ENCODE data around the gene REP15.
"Not testable (repeated sequence)": the region's sequence is repeated elsewhere in the genome, so short reads cannot be mapped to it uniquely, and the experiment has no call there.

REP15 gene, protein sequence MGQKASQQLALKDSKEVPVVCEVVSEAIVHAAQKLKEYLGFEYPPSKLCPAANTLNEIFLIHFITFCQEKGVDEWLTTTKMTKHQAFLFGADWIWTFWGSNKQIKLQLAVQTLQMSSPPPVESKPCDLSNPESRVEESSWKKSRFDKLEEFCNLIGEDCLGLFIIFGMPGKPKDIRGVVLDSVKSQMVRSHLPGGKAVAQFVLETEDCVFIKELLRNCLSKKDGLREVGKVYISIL

GRCh38 chr12:27696293-27696652 lies at the start of gene REP15:
TSS of gene REP15 (plus strand) at chr12:27696447. CDS start at chr12:27696563, 116 bp downstream.
- DNase-seq: no peak

DNA sequence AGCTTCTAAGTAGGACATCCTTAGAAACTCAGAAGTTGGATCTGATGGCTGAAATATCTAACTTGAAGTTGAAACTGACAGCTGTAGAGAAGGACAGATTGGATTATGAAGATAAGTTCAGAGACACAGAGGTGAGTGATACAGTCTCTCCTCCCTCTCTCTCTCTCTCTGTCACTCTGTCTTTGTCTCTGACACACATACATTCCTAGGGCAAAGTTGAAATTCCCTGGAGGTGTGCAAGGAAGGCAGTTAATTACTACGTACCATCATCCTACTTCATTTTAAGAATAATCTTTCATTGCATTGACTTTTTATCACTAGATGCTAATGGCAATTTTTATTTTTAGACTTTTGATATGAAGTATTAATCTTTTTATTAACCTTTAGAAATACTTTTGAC lies 46.2 kb upstream of the REP15 start:
- DNase-seq: no peak

DNA sequence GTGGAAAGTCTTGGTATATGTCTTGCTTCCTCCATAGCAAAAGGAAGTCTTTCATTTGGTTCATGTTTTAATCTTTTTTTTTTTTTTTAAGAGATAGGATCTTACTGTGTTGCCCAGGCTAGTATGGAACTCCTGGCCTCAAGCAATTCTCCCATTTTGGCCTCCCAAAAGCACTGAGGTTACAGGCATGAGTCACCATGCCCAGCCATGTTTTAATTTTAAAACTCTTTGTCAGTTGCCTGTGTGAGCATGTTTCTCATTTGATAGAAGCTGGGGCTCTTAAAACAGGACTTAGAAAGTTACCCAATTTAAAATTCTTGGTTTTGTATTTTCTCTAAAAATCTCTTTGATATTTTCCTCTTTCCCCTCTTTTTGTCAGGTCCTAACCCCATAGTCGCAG lies 45.0 kb upstream of the REP15 start:
- DNase-seq: no peak

DNA sequence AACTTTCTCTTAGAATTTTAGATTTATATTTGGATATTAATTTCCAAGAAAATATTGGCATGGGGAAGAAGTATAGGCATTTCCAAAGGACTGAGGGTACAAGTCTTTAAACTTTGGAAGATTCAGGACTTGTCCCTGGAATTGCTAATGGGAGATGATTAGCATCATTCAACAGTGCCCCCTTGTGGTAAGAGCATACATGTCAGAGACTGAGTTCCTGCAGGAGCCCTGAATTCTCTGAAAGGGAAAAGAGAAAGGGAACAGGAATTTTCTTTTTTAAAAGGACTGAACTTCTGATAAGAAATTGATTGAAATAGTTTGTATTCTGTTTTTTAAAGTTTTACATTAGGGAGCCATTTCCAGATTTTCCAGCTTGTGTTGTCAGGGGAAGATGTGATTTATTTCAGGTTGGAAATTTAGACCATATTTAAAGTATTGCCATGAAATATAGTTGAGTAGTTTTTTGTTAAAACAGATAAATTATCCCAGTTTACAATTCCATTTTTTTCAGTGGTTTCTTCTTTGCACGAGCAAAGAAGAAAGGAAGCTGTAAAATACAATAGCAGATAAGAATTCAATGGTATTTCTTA lies 44.0 kb upstream of the REP15 start:
- DNase-seq: peak; percentile 17

DNA sequence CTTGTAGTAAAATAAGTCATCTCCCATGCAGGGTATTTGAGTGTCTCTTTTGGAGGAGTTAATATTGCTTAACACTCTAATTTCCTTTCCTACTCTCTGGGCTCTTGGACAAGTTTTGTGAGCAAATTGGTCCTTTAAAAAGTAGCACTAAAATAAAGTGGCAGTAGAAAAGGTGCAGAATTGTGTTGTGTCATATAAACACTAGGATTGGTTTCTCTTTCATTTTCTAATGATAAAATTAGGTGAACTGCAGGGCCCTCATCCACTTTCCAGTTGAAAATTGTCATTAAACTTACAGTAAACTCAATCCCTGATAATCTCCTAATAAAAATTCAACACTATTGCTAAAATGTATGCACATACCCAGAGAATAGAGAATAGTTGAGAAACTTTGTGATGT lies 42.6 kb upstream of the REP15 start:
- no peak for DNase-seq

DNA sequence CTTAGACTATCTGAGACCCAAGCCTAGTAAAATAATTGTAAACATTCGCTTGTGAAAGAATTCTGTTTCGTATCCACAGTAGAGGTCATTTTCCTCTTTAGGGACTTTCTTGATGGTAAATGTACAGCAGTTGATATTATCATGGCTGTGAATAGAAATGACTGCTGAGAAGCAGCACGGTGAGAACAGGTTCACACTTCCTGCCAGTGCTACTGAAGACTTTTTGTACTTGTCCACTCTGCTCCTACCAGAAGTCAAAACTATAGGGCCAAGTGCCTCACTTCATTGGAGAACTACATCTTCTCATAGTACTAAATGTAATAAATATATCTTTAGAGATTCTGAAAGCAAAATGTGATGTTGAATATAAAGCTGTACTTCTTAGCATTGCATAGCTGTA lies 40.8 kb upstream of the REP15 start:
- DNase-seq: not testable (repeated sequence)

DNA sequence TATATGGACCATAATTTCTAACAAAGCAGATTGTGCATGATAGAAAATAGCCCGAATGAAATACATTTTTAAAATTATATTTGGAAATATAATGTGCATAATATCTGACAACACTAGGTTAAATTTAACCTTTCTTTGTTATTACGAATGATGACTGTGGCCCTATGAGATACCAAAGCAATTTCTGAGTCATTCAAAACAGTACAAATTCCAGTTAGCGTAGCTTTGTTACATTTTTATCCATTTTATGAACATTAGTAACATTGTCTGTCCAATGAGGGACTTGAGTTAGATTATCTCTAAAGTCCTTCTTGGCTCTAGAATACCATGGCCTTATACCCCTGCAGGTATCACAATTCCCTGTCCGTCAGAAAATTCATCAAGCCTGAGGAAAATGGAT lies 39.0 kb upstream of the REP15 start:
- no peak for DNase-seq

GRCh38 chr12:27665704-27666103 lies 30.5 kb upstream of the REP15 start:
- DNase-seq: no peak

DNA sequence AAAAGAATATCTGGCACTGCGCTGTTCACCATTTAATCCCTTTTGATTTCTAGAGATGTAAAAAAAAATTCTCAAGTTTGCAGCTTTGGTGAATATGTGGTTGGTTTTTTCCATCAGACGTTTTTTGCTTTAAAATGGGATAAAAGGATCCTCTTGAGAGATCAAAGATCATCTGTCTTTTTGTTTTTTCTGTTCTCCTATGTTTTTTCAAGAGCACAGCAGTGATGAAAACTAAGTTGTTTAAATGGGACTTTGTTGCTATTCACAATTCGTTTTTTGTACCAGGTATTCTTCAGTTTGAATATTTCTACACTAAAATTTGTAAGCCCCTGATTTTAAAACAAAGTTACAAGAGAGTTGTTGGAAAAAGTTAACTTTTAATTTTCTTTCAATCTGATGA lies 29.7 kb upstream of the REP15 start:
- no peak for DNase-seq

- no peak for DNase-seq
These were observed 28.7 kb upstream of the REP15 start for GRCh38 chr12:27667540-27667939.

DNA sequence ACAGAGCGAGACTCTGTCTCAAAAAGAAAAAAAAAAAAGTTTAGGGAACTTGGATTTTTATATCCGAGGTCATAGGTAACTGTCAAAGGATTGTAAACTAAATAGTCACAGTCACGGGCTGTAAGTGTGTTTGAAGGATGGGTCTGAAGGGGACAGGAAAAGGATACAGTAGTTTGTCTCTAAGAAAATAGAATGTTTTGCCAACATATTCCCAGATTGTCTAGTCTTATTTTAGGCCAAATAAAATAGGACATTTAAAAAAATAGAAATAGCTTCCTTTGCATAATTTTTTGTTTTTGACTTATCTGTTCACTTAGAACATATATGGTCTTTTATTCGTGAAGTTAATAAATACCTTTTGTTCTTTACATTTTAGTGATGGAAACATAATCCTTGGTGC lies 24.2 kb upstream of the REP15 start:
- DNase-seq: no peak

DNA sequence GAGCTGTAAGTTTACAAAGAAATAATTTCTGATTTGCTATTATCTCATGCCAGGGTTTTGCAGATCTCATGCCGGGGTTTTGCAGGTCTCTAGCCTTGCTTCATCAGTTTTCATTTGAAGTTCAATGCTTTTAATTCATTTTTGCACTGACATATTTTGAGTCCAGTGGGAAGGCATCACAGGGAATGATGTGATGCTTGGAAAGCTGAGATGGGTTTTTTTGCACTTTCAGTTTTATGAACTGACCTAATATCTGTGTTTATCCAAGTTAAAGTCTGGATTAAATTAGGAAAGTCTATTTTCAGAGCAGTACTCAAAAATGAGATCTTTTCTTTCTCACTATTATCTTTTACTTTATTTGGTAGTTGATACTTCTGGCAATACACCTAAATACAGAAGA lies 23.6 kb upstream of the REP15 start:
- DNase-seq: no peak

DNA sequence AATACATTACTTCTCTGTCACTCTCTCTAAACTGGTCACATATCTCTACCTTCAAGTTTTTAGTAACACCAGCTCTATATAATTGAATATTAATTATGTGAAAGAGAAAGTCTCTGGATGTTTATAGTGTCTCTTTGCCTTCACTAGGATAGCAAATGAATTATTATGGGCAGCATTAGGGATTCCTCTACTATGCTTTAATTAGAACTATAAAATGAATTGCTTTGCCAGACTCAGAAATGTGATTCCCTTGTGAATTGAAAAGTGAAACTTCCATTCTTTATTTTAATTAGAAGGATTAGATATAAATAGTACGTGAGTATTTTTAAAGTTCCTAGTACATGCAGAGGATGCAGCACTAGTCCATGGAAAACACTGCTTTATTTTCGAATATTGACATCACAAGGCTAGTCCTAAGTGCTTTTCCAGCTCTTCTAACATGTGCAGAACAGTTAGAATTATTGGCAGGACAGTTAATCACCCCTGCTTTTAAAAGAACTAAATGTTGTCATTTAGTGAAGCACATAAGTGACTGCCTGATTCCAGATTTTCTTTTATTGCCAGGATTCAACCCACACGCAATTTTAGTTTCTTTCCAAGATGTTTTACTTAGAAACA lies 23.0 kb upstream of the REP15 start:
- no peak for DNase-seq

DNA sequence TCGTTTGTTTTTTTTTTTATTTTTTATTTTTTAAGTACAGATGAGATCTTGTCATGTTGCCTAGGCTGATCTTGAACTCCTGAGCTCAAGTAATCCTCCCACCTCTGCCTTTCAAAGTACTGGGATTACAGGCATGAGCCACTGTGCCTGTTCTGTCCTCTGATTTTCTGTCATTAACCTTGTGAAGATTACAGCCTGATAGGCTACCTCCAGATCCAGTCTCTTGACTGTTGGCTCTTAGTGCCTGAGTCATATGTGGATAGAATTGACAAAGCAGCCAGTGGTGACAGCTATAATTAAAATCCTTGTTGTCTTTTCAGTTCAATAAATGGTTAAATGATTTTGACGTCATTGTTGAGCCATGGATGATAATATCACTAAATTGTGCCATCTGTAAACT lies 21.3 kb upstream of the REP15 start:
- no peak for DNase-seq

DNA sequence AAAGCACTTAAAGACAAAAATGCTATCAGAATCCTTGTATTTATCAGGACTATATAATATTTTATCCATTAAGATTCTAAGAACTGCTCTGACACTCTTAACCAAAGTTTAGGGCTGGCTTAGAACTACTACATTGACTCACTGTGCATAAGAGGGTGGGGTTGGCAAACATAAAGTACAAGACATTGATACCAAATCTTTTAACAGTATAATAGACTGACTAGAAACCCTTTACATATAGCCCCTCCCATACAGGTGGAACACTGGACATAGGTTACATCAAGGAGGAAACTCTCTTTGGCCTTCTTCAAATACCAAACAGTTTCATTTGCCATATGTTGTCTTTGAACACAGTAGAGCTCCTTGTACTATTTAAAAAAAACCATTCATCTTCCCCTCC lies 15.6 kb upstream of the REP15 start:
- no peak for DNase-seq

DNA sequence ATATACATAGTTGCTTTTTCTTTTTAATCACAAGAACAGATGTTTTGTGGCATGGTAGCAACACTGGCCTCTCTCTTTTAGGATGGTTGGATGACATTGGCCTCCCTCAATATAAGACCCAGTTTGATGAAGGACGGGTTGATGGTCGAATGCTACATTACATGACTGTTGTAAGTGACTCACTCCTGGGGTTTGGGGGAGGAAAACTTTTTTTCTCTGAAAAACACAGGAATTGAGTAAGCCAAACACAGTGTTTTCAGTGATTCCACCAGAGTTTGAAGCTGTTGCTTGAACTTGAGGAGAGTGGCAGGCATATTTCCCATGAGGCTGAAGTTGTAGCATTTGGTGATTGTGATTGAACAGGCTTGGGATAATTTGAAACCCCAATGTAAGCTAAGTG lies 13.7 kb upstream of the REP15 start:
- DNase-seq: no peak

DNA sequence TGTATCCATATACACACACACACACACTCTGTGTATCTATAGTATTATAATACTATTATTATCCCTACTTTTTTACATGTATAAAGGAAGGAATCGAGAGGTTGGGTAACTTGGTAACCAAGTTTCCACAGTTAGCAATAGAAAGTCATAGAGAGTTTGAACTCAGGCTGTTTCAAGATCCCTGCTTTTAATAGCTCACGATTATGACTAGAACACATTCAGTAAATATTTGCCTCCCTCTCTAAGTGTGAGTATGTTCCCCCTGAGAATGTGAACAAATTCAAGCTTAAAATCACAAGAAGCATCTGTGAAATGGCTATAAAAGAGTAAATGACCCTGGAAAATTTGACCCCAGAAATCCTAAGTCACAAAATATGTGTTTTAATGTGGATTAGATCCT lies 11.0 kb upstream of the REP15 start:
- DNase-seq: no peak

DNA sequence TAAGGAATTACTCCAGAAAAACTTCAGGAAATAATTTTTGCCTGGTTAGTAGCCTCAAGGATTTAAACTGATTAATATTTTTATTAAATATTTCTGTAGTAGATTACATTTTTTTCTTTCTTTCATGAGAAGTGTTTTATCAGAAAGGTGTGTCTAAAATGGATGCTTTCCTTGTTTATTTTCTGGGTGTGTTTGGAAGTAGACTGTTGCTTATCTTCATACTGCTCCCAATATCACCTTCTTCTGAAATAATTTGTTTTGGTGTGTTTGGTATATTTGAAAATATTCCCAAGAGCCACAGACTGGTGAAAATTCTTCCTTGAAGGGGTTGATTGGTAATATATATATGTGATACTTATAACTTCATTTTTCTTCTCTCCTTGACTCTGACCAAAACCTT lies 10.1 kb upstream of the REP15 start:
- no peak for DNase-seq

DNA sequence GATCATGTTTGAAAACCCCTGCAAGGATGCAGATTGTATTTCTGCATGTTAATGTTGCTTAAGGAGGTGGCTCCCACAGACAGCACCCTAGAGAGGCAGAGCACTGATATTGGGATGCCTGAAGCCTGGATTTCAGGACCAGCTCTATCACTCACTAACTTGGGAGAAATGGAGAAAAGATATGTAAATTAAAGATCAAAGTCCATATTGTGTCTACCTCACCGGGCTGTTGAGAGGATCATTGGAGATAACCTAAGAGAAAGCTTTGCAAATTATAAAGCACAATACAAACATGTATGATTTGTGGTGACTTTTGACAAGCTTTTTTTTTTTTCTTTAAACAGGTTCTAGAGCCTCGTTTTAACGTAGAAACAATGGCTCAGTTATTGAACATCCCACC lies 7.6 kb upstream of the REP15 start:
- no peak for DNase-seq

DNA sequence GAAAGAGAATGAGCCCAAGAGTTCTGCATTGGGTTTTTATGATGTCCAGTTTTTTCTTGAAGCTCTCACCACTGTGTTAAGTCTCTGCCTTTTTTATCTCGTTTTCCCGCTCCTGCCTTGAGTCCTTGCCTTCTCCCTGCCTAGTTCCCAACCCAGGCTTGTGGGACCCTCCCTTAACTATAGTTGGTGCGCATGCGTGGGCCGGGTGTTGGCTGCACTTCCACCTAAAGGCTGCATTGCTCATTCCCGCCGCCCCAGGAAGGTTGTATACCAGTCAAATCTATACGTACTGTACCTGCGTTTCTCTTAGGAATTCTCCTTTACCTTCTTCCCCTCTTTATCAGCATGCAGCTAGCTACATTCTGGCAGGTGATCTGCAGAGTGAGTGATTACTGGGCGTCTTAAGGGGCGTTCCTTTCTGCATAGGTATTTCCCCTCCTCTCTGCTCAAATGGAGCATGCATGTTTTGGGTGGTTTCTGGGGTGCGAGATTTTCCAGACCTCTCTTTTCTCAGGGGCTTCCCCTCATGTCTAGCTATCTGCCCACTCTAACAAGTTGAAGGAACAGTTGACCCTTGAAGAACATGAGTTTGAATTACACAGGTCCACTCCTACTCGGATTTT lies 6.6 kb upstream of the REP15 start:
- no peak for DNase-seq

DNA sequence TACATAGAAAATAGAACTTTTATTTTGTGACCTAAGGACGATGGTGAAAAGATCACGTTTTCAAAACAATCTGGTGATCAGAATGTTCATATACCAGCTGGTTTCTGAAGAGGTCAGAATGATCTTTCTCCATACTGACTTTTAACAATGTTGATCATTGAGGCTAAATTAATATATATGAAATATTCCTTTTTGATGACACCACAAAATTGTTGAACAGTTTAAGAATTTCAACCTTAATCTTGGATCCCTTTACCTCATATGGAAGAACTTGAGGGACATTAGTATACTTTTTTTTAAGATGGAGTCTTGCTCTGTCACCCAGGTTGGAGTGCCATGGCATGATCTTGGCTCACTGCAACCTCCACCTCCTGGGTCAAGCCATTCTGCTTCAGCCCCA lies 2.8 kb upstream of the REP15 start:
- DNase-seq: no peak

GRCh38 chr12:27695556-27696292 lies 523 bp upstream of the REP15 start:
- DNase-seq: no peak

DNA sequence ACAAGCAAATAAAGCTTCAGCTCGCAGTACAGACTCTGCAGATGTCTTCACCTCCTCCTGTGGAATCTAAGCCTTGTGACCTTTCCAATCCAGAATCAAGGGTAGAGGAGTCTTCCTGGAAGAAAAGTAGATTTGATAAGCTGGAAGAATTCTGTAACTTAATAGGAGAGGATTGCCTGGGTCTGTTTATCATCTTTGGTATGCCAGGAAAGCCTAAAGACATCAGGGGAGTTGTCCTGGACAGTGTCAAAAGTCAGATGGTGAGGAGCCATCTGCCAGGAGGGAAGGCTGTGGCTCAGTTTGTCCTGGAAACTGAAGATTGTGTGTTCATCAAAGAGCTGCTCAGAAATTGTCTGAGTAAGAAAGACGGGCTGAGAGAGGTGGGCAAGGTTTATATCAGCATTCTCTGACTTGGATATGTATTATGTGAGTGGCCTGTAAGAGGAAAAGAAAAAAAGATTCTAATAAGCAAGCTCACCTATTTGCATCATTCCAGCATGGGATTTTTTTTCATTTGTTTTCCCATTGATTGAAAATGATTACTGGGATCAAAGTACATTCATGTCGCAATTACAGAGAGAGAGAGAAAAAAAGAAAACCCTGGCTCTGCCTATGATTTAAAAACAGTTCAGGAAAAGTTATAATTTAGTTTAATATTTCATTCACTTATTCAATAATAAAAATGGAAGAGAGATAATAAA lies 767 bp downstream of the REP15 start:
- no peak for DNase-seq
